HG02678 (cell line): ENCODE results near the gene TEDC1.
"Not testable (repeated sequence)": the region's sequence is repeated elsewhere in the genome, so short reads cannot be mapped to it uniquely, and the experiment has no call there.

ENCODE experiments used
- ATAC-seq: cut with Tn5 transposase; IDR thresholded peaks from one replicate; pipeline ENCODE4 v1.9.1; 2021; ENCODE audit warnings: mild to moderate bottlenecking, moderate library complexity; ENCODE audit not compliant: unreplicated experiment

TEDC1 gene

DNA sequence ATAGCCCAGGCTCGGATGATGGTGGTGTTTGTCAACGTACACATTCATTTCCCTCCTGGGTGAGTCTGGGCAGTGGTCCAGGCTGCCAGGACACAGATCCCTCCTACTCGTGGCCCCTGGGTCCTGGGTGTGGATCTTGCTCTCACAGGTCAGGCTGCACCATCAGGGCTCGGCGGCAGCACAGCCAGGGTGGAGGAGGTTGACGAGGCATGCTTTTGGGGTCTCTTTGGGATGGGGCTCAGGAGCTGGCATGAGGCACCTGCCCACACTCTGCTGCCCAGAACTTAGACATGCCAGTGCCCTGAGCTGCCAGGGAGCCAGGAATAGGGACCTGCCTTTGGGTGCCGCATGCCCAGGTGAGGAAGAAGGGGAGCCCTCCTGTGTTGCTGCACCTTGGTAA is 45.0 kb downstream of the TEDC1 start:
- ATAC-seq = no peak

DNA sequence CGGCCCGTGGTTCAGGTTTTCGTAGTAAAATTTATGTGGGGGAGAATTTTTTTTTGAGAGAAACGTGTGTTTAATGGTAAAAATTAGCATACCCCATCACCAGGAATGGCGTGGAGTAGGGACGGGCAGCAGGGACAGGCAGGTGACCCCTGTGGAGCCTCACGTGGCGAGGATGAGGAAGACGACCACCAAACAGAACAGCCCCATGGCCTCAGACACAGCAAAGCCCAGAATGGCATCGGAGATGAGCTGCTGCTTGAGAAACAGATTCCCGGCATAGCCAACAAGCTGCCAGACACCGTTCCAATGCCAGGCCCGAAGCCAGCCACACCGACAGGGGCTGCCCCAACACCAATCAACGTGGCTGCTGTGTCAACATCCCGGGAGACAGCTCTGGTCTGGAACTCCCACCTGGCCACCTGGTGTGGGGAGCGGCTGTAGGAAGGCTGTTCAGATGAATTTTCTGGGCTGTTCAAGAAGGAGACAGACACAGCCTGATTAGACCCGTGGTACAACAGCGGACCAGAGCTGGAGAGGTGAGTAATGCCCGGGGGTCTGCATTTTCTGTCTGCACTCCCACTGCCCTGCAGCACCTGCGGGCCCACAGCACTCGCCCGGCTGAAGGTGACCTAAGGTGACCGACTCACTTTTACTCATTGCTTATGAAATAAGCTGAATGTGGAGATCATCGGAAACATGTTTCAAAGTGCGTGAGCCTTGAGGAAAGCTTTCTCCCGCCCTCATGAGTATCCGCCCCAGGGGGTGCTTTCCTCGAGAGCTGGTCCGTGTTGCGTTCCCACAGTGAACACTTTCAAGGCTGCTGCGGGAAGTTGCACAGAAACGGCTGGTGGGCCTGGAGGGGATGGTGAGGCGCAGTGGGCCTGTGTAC is 45.9 kb downstream of the TEDC1 start:
- no peak for ATAC-seq

DNA sequence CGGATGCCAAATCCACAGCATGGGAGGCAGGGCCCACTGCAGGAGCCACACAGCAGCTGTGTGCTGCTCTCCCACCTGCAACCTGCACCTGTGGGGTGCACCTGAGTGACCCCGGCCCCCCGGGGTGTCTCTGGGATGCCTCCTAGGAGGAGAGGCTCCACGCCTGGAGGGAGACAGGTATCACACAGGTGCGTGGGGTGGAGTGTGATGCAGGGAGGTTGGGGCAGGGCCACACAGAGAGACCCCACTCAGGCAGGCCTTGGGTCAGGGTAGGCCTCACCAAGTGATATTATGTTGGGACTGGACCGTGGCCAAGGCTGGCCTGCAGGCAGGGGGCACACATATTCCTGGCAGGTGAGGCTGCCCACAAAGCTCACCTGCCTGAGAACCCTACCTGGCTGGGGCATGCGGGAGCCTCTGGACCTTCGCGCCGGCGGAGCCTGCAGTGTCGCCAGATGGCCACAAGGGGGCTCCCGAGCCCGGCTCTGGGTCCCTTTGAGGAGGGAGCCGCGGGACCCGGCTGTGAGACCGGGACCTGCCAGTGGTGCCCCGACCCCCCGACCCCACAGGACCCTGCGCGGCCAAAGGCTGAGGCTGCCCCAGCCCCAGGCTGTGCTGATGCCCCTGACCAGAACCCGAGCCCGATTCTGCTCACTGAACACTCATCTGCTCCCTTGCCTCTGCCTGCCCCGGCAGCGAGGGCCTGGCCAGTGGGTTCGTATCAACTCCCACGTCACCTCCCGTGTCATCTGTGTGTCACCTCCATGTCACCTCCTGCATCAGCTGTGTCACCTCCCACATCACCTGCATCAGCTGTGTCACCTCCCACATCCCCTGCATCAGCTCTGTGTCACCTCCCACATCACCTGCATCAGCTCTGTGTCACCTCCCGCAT is 46.8 kb downstream of the TEDC1 start:
- no peak for ATAC-seq

DNA sequence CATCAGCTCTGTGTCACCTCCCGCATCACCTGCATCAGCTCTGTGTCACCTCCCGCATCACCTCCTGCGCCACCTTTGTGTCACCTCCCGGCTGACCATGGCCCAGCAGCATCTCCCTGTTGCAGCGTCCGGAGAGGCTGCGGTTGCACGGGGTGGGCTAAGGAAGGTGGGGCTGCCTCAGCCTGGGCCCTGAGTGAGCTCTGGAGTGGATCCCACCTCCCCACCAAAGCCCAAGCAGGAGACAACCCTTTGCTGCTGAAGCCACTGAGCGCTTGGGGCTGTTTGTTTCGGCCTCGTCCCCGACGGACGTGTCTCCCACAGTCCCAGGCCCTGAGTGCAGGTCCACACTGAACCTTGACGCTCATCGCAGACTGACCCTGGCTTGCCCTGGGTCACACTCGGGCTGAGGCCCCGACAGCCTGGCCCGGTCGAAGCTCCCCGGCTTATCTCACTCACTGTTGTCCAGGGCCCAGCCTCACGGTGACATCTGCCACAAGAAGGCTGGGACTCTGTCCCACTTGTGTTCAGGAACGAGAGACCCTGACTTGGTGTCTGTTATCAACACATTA is 47.5 kb downstream of the TEDC1 start:
- no peak for ATAC-seq

DNA sequence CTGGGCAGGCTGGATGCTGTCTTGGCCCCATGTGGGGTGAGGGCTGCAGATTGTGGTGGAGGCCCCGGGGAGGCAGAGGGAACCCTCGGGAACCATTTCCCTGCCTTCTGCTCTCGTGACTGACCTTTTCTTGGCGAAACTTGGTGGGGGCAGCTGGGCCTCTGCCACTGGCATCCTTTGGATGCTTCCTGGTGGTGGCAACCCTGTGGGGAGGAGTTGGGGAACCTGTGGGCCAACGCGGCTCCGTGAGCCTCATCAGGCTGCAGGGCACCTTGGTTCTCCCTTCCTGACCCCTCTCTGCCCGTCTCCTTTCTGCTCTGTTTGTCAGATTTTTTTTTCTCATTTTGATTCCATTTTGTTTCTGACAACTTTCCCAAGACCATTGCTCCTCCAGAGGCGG is 49.8 kb downstream of the TEDC1 start:
- ATAC-seq = no peak

DNA sequence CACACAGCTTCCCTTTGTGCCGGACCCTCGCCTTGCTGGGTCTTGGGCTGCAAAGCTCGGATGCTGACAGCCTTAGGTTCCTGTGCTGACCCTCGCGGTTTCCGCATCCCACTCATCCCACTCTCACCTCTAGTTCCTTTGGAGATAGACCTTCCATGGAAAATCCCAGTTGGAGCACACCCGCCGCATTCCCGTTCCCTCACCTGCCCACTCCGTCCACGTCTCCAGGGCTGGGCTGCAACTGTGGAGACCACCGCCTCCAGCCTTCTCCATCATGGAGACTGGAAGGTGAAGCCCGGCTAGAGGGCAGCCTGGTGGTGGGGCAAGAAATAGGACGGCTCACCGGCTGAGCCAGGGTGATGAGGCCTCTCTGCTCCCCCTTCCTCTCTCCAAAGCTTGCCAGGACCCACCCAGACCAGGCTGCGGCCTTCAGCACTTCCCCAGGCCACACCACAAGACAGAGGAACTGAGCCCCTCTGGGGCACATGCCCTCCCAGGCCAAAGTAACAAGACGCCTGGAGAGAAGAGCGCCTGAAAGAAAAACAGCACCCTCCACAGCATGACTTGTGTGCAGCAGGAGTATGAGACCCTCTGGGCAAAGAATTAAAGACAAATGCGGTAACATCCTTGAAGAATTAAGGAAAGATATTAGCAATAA is 50.3 kb downstream of the TEDC1 start:
- no peak for ATAC-seq

DNA sequence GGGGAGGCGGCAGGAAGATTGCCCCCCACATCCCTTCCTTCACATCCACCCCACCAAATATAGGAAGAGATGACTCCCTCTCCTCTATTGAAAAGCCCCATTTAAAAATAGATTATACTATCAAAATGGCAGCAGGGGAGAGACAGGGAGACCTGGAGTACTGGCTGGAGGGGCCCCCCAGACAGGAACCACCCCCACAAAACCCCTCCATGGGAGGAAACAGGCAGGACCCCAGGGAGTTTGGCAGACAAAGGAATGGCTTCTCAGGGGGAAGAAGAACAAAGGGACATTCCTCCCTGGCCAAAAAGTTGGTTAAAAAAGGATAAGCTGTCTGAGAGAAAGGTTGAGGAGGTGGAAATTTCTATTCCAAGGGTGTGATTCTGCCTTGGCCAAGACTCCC is 54.6 kb downstream of the TEDC1 start:
- ATAC-seq = not testable (repeated sequence)

DNA sequence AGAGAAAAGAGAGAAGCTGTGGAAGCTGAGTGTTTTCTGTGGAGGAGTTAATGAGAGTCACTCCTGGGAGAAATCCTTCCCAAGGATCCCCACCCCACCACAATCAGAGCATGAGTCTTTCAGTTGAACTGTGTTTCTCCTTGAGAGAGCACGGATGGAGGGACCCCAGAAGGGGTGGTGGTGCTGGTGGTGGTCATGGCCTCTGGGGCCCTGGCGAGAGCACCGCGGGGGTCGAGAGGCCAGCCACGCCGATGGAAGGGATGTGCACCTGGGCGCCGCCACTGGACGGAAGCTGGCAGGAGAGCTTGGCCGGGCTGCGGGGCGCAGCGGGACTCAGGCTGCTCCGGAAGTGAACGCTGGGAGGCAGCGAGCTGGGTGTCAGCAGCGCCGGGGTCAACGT is 55.4 kb downstream of the TEDC1 start:
- ATAC-seq = not testable (repeated sequence)

DNA sequence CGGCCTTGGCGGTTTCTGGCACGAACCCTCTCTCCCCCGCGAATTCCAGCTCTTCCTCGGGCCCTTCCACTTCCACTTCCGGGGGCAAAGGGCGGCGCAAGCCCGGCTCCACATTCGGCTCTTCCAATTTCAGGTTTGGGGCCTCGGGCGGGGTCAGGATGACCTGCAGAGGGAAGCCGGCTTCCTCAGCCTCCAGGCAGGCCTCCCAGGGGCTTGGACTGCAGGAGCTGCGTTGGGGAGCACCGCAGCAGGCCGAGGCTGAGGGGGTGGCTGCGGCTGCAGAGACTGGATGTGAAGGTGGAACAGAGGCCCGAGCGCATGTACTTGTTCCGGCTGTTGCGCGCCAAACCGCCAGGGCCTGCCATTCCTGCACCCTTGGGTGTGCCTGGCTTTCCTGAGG is 56.0 kb downstream of the TEDC1 start:
- not testable (repeated sequence) for ATAC-seq

DNA sequence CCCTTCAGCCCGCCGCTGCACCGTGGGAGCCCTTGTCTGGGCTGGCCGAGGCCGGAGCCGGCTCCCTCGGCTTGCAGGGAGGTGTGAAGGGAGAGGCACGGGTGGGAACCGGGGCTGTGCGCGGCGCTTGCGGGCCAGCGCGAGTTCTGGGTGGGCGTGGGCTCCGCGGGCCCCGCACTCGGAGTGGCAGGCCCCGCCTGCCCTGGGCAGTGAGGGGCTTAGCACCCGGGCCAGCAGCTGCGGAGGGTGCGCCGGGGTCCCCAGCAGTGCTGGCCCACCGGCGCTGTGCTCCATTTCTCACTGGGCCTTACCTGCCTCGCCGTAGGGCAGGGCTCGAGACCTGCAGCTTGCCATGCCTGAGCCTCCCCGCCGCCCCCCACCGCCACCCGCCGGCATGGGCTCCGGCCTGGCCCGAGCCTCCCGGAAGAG is 56.7 kb downstream of the TEDC1 start:
- ATAC-seq = no peak
